Mesenchymal stem cell (in vitro differentiated cells and primary cell): ENCODE data around the gene C1QA.

Experiments
- DNase-seq: peaks from one replicate; pipeline ENCODE4 v3.0.0-alpha.2; 2013
- H2AFZ ChIP-seq: one replicate; pipeline ENCODE4 v1.6.1; 2013; ENCODE audit warnings: low read depth, mild to moderate bottlenecking, control low read depth, inconsistent platforms, low read length, moderate library complexity
- H2AK5ac ChIP-seq: 2 replicates; pipeline ENCODE4 v1.6.1; 2013; ENCODE audit warnings: low read length, moderate library complexity, mild to moderate bottlenecking, inconsistent platforms; ENCODE audit not compliant: severe bottlenecking
- H2BK120ac ChIP-seq: one replicate; pipeline ENCODE4 v1.6.1; 2013; ENCODE audit warnings: low read depth, mild to moderate bottlenecking, inconsistent platforms, low read length, moderate library complexity
- H2BK12ac ChIP-seq, 2 experiments: one replicate each; pipeline ENCODE4 v1.6.1; 2013; ENCODE audit warnings: inconsistent platforms in 2 of 2, low read length in 2 of 2, mild to moderate bottlenecking in 2 of 2, moderate library complexity in 2 of 2, control low read depth in 1 of 2
- H2BK15ac ChIP-seq: one replicate; pipeline ENCODE4 v1.6.1; 2013; ENCODE audit warnings: mild to moderate bottlenecking, low read depth, inconsistent platforms; ENCODE audit not compliant: poor library complexity, severe bottlenecking
- H2BK5ac ChIP-seq: 2 replicates; pipeline ENCODE4 v1.6.1; 2013; ENCODE audit warnings: low read depth, mild to moderate bottlenecking, low read length, control low read depth, inconsistent platforms; ENCODE audit not compliant: poor library complexity, severe bottlenecking
- H3K14ac ChIP-seq, 2 experiments: one replicate each; pipeline ENCODE4 v1.6.1; 2013; ENCODE audit warnings: inconsistent platforms in 2 of 2, low read length in 2 of 2, control low read depth in 1 of 2, mild to moderate bottlenecking in 1 of 2, moderate library complexity in 1 of 2
- H3K18ac ChIP-seq, 2 experiments: one replicate each; pipeline ENCODE4 v1.6.1; 2013; ENCODE audit warnings: inconsistent platforms in 2 of 2, low read length in 2 of 2, control low read depth in 1 of 2, low read depth in 1 of 2, mild to moderate bottlenecking in 1 of 2
- H3K23ac ChIP-seq, 2 experiments: one replicate each; pipeline ENCODE4 v1.6.1; 2013; ENCODE audit warnings: inconsistent platforms in 2 of 2, low read length in 2 of 2, mild to moderate bottlenecking in 2 of 2, moderate library complexity in 2 of 2, control low read depth in 1 of 2
- H3K27ac ChIP-seq: 2 replicates; pipeline ENCODE4 v1.5.1; 2013; ENCODE audit warnings: mild to moderate bottlenecking, moderate library complexity, low read length, control low read depth, inconsistent platforms; ENCODE audit not compliant: poor library complexity, severe bottlenecking
- H3K27me3 ChIP-seq, 2 experiments: 2 replicates each; pipeline versions ENCODE4 v1.6.1 to v1.7.0; 2013; ENCODE audit warnings: low read length in 2 of 2, mild to moderate bottlenecking in 2 of 2, moderate library complexity in 2 of 2, control low read depth in 1 of 2, inconsistent platforms in 1 of 2; ENCODE audit not compliant: control insufficient read depth in 1 of 2, insufficient read depth in 1 of 2
- H3K36me3 ChIP-seq, 2 experiments: 2 replicates each; pipeline versions ENCODE4 v1.6.1 to v1.7.0; 2013; ENCODE audit warnings: low read length in 2 of 2, control low read depth in 1 of 2, inconsistent platforms in 1 of 2, low read depth in 1 of 2, mild to moderate bottlenecking in 1 of 2; ENCODE audit not compliant: insufficient read depth in 2 of 2, control insufficient read depth in 1 of 2
- H3K4ac ChIP-seq, 2 experiments: one replicate each; pipeline ENCODE4 v1.6.1; 2013; ENCODE audit warnings: inconsistent platforms in 2 of 2, low read length in 2 of 2, mild to moderate bottlenecking in 2 of 2, moderate library complexity in 2 of 2, control low read depth in 1 of 2, low read depth in 1 of 2
- H3K4me1 ChIP-seq: 2 replicates; pipeline ENCODE4 v1.6.1; 2013; ENCODE audit warnings: low read depth, low read length, control low read depth; ENCODE audit not compliant: control insufficient read depth, insufficient read depth
- H3K4me2 ChIP-seq: 2 replicates; pipeline ENCODE4 v1.6.1; 2013; ENCODE audit warnings: low read length, mild to moderate bottlenecking, inconsistent platforms; ENCODE audit not compliant: poor library complexity, severe bottlenecking
- H3K4me3 ChIP-seq, 2 experiments: 2 replicates each; pipeline versions ENCODE4 v1.5.1 to v1.7.0; 2013; ENCODE audit warnings: low read length in 2 of 2, mild to moderate bottlenecking in 2 of 2, control low read depth in 1 of 2, low read depth in 1 of 2; ENCODE audit not compliant: insufficient read depth in 1 of 2
- H3K79me1 ChIP-seq: replicated peaks from 2 replicates; pipeline ENCODE4 v1.6.1; 2013; ENCODE audit warnings: mild to moderate bottlenecking, control low read depth, low read length, inconsistent platforms; ENCODE audit not compliant: poor library complexity, severe bottlenecking
- H3K9ac ChIP-seq: 2 replicates; pipeline ENCODE4 v1.7.0; 2013; ENCODE audit warnings: mild to moderate bottlenecking, low read length, moderate library complexity
- H3K9me3 ChIP-seq: 2 replicates; pipeline ENCODE4 v1.7.0; 2013; ENCODE audit warnings: mild to moderate bottlenecking, low read length; ENCODE audit not compliant: control insufficient read depth
- H4K8ac ChIP-seq: one replicate; pipeline ENCODE4 v1.6.1; 2013; ENCODE audit warnings: inconsistent platforms, mild to moderate bottlenecking, low read length, moderate library complexity
- H4K91ac ChIP-seq: one replicate; pipeline ENCODE4 v1.6.1; 2013; ENCODE audit warnings: mild to moderate bottlenecking, low read length, inconsistent platforms
- WGBS: methylation state at CpG from one replicate; pipeline ENCODE4 v1.1.7; 2013; ENCODE audit warnings: mixed read lengths; 5-methylcytosine and 5-hydroxymethylcytosine counted together

Gene C1QA

DNA sequence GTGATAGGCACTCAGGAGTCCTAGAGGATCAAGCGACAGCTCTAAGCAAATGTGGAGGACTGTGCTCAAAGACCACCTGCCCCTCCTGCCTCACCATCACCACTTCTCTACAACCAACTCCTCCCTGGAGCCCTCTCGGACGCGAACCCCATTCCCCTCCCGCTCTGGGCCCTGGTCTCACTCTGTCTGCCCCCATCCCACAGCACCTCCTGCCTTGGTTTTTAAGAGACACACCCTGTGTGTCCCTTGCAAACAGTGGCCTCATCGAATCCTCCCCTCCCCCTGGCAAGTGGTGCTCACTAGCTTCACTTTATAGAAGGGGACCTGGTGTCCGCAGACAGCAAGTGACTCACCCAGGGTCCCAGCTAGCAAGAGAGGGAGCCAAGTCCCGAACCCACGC is 44.4 kb upstream of the C1QA start:
- H3K14ac ChIP-seq: no peak overlapping the region
- H3K18ac ChIP-seq: no peak overlapping the region
- no peak overlapping the region for H4K8ac ChIP-seq
- no peak overlapping the region for H3K4me2 ChIP-seq
- H2BK12ac ChIP-seq: no peak overlapping the region
- H3K9ac ChIP-seq: no peak overlapping the region
- no peak overlapping the region for H3K4ac ChIP-seq
- H2BK5ac ChIP-seq: no peak overlapping the region
- H3K36me3 ChIP-seq: no peaks in the 10 kb centered on the region
- peaks cover 5% of the 10 kb centered on the region for H3K4me1 ChIP-seq
- no peak overlapping the region for H2AFZ ChIP-seq
- WGBS: 81% methylated on average over 9 of the region's 9 CpGs
- no peak overlapping the region for H3K23ac ChIP-seq
- no peak for DNase-seq
- H2BK120ac ChIP-seq: no peak overlapping the region
- no peaks in the 10 kb centered on the region for H3K79me1 ChIP-seq
- no peak overlapping the region for H4K91ac ChIP-seq
- H2BK15ac ChIP-seq: no peak overlapping the region
- no peak overlapping the region for H3K4me3 ChIP-seq
- no peak overlapping the region for H2AK5ac ChIP-seq
- H3K27ac ChIP-seq: no peak overlapping the region
- no peaks in the 10 kb centered on the region for H3K9me3 ChIP-seq
- H3K27me3 ChIP-seq: peaks cover 71 to 76% of the 10 kb centered on the region in 2 experiments

DNA sequence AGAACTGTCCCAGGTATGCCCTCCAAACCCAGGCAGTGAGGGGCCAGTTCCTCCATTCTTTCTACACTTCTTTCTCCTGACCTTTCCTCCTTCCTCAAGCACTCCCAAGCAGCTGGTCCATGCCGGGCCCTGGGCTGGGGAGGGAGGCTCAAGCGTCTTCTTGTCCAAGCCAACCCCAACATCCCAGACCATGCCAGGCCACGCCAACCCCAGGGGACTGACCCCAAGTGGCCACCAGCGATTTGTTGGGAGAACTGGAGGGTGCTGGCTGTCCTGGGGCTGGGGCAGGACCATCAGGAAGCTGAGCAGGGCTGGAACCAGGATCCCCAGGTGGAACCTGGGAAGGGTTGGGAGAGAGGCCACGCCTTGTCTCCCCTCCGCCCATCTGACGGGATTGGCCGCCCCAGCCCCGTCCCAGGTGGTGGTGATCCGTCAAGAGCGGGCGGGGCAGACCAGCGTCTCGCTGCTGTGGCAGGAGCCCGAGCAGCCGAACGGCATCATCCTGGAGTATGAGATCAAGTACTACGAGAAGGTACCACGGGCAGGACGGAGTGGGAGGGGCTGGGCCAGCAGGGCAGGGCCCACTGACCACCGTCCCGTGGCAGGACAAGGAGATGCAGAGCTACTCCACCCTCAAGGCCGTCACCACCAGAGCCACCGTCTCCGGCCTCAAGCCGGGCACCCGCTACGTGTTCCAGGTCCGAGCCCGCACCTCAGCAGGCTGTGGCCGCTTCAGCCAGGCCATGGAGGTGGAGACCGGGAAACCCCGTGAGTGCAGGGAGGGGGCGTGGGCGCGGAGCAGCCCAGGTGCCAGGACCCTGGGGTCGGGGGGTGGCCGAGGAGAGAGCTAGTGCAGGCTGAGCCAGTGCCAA is 43.3 kb upstream of the C1QA start:
- H4K91ac ChIP-seq: no peak overlapping the region
- H4K8ac ChIP-seq: no peak overlapping the region
- peaks cover 5% of the 10 kb centered on the region for H3K4me1 ChIP-seq
- no peak overlapping the region for H2BK15ac ChIP-seq
- no peak overlapping the region for H3K14ac ChIP-seq
- no peak overlapping the region for H3K4me2 ChIP-seq
- no peak overlapping the region for H2BK12ac ChIP-seq
- H3K9ac ChIP-seq: no peak overlapping the region
- H2BK5ac ChIP-seq: no peak overlapping the region
- no peak overlapping the region for H2BK120ac ChIP-seq
- H3K9me3 ChIP-seq: no peaks in the 10 kb centered on the region
- H2AFZ ChIP-seq: no peak overlapping the region
- H3K27ac ChIP-seq: no peak overlapping the region
- H3K79me1 ChIP-seq: no peaks in the 10 kb centered on the region
- H3K18ac ChIP-seq: no peak overlapping the region
- H2AK5ac ChIP-seq: no peak overlapping the region
- H3K36me3 ChIP-seq: no peaks in the 10 kb centered on the region
- H3K23ac ChIP-seq: no peak overlapping the region
- no peak overlapping the region for H3K4me3 ChIP-seq
- WGBS: 36% methylated on average over 38 of the region's 38 CpGs
- H3K27me3 ChIP-seq: peaks cover 63 to 75% of the 10 kb centered on the region in 2 experiments
- H3K4ac ChIP-seq: no peak overlapping the region
- DNase-seq: no peak

DNA sequence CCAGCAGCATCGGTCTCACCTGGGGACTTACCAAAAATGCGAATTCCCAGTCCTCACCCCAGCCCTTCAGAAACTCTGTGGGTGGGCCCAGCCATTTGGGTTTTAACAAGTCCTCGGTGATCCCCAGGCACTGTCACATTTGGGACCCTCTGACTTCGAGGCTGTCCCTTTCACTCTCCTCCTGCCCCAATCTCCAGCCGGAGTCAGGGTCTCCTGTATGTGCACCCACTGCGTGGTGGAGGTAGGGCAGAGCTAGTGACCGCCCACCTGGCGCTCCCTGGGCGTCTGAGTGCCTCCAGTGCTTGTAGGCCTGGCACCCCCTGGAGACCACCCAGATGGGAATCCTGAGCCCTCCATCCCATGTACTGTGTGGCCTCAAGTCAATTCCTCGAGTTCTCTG is 42.0 kb upstream of the C1QA start:
- H2BK5ac ChIP-seq: no peak overlapping the region
- H3K27me3 ChIP-seq: peaks cover 66 to 79% of the 10 kb centered on the region in 2 experiments
- no peak overlapping the region for H2BK120ac ChIP-seq
- H3K23ac ChIP-seq: no peak overlapping the region
- H3K9me3 ChIP-seq: no peaks in the 10 kb centered on the region
- DNase-seq: no peak
- H2AK5ac ChIP-seq: no peak overlapping the region
- no peak overlapping the region for H4K8ac ChIP-seq
- H2BK15ac ChIP-seq: no peak overlapping the region
- no peak overlapping the region for H3K27ac ChIP-seq
- 78% methylated on average over 10 of the region's 10 CpGs for WGBS
- H3K14ac ChIP-seq: no peak overlapping the region
- no peak overlapping the region for H2AFZ ChIP-seq
- no peak overlapping the region for H3K4me2 ChIP-seq
- H3K4me3 ChIP-seq: no peak overlapping the region
- no peak overlapping the region for H3K18ac ChIP-seq
- H3K79me1 ChIP-seq: no peaks in the 10 kb centered on the region
- H4K91ac ChIP-seq: no peak overlapping the region
- no peaks in the 10 kb centered on the region for H3K36me3 ChIP-seq
- H3K4me1 ChIP-seq: peaks cover 5% of the 10 kb centered on the region
- H2BK12ac ChIP-seq: no peak overlapping the region
- no peak overlapping the region for H3K9ac ChIP-seq
- H3K4ac ChIP-seq: no peak overlapping the region

DNA sequence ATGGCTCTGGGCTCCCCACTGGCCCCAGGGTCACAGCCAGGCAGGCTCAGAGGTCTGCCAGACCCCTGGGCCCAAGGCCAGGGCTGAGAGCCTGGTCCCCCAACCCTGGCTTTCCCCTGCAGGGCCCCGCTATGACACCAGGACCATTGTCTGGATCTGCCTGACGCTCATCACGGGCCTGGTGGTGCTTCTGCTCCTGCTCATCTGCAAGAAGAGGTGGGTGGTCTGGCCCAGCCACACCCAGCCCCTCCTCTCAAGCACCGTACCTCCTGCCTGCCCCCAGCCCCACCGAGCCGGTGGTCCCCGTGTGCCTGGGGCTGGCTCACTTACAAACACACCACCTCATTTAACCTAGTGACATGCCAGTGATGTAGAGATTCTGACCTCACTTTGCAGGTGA is 41.3 kb upstream of the C1QA start:
- Histone ChIP-seq H3K36me3 (no peaks in the 10 kb centered on the region), H4K91ac (no peak overlapping the region), H2AK5ac (no peak overlapping the region), H4K8ac (no peak overlapping the region), H2AFZ (no peak overlapping the region), H3K4ac (no peak overlapping the region), H3K27me3 (peaks cover 61 to 73% of the 10 kb centered on the region in 2 experiments), H2BK5ac (no peak overlapping the region), H2BK120ac (no peak overlapping the region), H3K4me2 (no peak overlapping the region), H3K23ac (no peak overlapping the region), H3K79me1 (no peaks in the 10 kb centered on the region), H3K9ac (no peak overlapping the region), H2BK12ac (no peak overlapping the region), H3K27ac (no peak overlapping the region), H3K18ac (no peak overlapping the region), H3K4me1 (peaks cover 5% of the 10 kb centered on the region), H3K9me3 (no peaks in the 10 kb centered on the region), H3K14ac (no peak overlapping the region), H3K4me3 (no peak overlapping the region), H2BK15ac (no peak overlapping the region)
- DNase-seq: no peak
- 75% methylated on average over 3 of the region's 7 CpGs for WGBS
